Measurements from ENCODE around the gene RUFY4.
A peak's percentile ranks its signal among the peaks of the same experiment; 100 is the strongest.

Gene RUFY4, protein sequence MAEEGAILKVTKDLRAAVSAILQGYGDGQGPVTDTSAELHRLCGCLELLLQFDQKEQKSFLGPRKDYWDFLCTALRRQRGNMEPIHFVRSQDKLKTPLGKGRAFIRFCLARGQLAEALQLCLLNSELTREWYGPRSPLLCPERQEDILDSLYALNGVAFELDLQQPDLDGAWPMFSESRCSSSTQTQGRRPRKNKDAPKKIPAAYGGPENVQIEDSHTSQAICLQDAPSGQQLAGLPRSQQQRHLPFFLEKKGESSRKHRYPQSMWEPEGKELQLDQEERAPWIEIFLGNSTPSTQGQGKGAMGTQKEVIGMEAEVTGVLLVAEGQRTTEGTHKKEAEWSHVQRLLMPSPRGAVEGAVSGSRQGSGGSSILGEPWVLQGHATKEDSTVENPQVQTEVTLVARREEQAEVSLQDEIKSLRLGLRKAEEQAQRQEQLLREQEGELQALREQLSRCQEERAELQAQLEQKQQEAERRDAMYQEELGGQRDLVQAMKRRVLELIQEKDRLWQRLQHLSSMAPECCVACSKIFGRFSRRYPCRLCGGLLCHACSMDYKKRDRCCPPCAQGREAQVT

GRCh38 chr2:218068721-218069334 lies at the start of gene RUFY4:
RUFY4 (plus strand) TSS chr2:218069253; CDS start chr2:218070606, 1,353 bp downstream.
- peak; percentile 11 to 42 for DNase-seq (ENCODE audit: low read depth in 2 of 2)

DNA sequence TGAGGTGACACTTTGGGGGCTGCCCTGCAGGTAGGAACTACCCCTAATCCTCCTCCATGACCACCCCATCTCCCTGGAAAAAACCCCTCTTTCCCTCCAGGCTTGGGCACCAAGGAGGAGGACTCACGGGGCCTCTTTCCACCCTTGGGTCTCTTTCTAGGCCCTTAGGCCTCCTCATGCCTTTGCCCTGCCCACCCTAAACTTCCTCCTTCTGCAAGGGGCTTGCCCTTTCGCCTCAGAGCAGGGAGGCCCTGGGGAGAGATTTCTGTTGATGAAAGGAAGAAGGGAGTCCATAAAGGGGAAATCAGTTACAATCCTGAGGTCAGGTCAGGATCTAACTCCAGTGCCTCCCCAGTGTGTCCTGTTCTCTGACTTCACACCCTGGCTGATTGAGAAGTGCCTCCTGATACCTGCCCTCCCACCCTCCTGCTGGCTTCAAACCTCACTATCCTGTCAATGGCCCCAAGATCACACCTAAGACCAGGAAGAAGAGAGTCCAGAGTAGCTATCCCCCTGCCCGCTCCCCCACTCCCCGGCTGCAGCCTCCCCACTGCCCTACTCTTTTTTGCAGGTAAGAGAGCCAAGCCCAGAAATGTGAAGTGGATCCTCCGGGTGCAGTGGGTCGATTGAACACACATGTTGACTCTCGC lies 49.5 kb upstream of the RUFY4 start:
- DNase-seq (ENCODE audit: low read depth in 2 of 2) = no peak

DNA sequence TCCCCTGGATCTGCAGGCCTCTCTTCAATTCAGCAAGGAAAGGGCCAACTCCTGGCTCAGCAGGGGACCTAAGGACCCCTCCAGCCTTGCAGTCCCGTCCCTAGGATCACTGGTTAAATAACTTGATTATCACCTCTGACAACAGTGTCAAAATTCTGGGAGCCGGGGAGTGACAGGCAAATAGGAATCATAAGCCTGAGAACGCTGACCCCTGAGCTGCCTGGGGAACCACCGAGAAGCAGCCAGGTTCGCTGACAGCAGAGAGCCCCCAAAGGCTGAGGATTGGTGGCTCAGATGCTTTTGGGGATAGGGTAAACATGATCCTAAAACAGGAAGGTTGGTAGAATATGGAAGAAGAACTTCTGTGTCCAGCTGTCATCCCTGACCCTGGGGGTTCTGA lies 48.8 kb upstream of the RUFY4 start:
- DNase-seq (ENCODE audit: low read depth in 2 of 2) = no peak

DNA sequence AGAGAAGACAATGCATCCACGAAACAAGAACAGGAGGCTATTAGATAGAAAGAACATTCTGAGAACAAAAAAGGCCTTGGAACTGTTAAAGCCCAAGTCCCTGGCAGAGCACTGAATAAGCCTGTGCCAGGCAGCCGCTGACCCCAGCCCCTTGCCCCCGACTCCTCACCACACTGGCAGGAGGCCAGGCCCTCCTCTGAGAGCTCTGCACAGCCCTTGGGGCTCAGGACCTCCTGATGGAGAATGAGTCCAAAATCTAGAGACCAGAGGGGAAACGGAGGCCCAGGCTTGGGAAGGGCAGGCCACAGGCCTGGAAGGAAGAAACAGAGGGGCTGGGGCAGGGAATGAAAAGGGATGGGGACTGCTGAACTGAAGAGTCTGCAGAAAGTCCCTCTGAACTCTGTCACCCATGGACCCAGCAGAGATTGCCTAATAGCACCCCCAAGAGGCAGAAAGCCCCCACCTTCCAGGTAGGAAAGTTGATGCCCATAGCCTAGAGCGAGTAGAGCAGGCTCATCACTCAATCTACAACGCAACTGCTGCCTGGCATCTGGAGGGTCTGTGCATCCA lies 48.0 kb upstream of the RUFY4 start:
- no peak for DNase-seq (ENCODE audit: low read depth in 2 of 2)

- no peak for DNase-seq (ENCODE audit: low read depth in 2 of 2)
Measured at GRCh38 chr2:218021536-218022071, 47.4 kb upstream of the RUFY4 start.

DNA sequence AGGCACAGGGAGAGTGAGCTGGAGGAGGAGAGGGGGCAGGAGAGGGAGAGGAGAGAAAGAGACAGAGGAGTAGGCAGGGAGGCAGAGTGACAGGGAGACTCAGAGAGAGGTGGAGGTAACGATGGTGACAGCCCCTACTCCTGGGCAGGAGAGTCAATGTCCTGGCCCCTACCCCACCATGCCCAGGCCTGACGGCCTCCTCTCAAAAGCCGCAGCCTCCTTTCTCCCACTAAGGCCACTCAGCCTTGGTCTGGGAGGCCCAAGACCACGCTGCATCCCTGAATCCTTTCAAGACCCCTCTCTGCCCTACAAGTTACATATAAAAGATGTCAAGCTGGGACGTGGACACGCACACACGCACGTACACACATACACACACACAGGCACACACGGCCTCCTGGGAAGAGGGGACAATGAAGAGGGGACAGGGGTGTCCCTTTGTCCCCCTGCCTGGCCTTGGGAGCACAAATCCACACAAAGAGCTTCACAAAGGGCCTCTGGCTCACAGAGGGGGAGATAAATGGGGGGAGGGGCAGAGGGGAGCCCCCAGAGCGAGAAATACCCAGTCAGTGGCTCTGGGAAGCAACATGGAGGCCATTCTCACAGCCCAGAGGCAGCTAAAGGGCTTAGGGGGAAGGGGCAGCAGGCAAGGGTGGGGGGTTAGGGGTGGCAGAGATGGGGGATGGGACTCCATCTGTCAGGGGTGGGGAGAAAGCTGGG lies 46.8 kb upstream of the RUFY4 start:
- DNase-seq (ENCODE audit: low read depth in 2 of 2) = no peak

DNA sequence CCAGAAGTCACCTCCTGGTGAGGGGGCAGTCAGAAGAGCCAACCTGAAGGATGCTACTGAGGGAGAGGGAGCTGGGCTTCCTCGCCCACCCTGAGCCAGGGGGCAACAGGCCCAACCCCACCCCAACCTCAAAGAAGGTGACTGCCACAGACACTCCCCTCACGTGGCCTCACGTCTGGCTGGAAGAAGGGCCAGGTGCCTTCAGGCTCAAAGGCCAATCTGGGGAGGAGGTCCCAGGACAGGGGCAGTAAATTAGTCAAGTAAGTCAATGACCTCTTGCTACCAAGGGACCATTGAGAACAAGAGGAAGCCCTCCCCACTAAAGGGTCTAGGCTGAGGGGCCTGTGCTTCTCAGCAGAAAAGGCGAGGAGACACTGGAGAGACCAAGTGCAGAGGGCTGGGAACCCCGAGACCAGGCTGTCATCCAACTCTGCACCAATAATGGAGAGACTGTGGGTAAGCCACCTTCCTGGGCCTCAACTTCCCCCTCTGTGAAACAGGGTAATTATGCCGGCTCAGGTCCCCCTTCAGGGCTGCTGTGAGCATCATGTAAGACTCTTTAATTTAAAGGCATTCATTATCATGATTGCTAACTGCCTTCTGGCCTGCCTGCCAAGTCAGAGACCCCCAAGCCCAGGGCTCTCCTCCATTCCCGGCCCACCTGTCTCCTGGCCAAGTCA lies 46.1 kb upstream of the RUFY4 start:
- no peak for DNase-seq (ENCODE audit: low read depth in 2 of 2)

GRCh38 chr2:218023636-218024035 lies 45.4 kb upstream of the RUFY4 start:
- no peak for DNase-seq (ENCODE audit: low read depth in 2 of 2)

DNA sequence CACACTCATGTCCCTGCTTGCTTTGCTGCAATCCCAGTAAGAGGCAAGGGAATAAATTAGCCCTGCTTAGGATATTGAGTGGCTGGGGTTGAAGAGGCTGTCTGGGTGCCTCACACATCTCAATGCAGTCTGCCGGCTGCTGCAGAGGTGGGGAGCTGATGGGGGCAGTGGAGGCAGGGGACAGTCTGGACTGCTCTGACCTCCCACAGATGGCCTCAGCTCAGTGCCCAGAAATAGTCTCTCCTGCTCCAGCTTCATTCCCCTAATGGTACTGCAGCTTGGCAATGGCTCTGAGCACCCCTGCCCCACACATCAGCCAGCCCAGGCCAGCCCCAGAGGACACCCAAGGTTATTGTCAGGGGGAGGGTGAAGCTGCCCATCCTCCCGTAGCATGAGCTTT lies 44.7 kb upstream of the RUFY4 start:
- DNase-seq (ENCODE audit: low read depth in 2 of 2) = no peak

GRCh38 chr2:218024871-218025270 lies 44.2 kb upstream of the RUFY4 start:
- no peak for DNase-seq (ENCODE audit: low read depth in 2 of 2)

- DNase-seq (ENCODE audit: low read depth in 2 of 2) = no peak
Measured at GRCh38 chr2:218026244-218026643, 42.8 kb upstream of the RUFY4 start.

DNA sequence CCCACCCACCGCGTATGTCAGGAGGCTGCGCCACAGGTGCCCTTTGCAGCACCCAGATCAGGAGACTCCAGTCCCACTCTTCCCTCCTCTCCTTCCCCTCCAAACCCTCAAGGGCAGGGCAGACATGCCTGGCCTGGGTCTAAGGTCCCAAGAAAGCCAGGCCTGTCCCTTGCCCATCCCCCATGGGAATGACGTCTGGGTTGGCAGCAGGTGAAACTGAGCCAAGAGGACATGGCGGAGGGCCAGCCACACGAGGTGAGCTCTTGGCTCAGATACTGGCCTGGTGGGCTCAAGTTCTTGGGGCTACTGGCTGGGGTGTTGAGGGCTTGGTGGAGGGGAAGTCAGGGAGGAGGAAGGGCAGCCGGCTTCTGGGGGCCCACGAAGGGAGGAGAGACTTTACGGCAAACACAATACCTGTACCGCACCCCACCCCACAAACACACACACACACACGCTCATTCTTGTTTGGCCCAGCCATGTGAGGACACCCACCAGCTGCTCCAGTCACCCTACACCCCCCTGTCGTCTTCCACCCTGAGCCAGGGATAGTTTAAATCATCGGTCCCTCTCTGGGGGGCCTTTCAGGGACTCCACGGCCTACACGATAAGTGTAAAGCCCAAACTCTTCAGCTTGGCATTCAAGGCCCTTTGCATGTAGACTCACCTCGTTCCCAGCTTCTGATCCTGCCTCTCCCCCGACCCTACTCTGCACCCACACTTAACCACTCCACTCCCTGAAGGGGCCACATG lies 42.2 kb upstream of the RUFY4 start:
- no peak for DNase-seq (ENCODE audit: low read depth in 2 of 2)

DNA sequence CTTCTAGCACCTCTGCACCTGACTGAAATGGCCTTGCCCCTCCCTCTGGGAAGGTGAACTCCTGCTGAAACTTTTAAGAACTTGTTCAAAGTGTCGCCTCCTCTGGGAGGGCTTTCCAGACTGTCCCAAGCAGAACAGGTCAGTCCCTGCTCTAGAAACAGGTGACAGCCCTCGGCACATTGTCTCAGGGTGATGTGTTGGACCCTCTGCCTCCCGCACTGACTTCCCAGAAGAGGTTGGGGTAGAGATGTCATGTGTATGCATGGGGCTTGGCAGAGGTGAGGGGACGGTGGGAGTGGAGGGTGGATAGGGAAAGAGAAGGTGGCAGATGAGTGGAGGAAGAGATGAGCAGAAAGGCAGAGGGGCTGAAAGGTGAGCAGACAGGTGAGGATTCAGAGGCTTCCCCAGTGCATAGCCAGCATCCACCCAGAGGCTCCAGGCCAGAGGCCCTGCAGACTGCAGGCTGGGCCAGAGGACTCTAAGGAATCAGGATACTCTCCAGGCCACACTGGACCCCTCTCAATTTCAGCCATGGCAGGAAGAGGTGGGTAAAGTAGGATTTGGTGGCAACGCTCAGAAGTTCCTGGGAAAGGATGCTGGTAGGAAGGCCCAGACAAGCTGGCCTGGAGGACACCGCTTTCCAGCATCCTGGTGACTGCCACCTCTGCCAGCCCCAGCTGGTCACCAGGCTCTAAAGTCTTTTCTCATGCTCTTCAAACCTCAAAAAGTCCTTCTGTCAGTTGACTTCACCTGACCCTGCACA lies 41.4 kb upstream of the RUFY4 start:
- DNase-seq (ENCODE audit: low read depth in 2 of 2) = no peak

DNA sequence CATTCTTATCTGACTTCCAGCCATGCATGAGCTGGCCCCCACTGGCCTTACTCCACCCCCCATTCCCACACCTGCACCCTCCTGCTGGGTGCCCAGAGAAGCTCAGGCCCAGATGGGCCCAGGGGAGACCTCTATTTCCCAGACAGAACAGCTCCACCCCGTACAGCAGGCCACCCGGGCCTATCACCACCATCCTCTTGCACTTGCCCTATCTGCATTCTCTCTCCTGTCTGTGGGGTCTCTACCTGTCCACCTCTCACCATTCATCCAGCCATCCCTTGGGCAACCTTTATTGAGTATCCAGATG lies 40.9 kb upstream of the RUFY4 start:
- no peak for DNase-seq (ENCODE audit: low read depth in 2 of 2)

DNA sequence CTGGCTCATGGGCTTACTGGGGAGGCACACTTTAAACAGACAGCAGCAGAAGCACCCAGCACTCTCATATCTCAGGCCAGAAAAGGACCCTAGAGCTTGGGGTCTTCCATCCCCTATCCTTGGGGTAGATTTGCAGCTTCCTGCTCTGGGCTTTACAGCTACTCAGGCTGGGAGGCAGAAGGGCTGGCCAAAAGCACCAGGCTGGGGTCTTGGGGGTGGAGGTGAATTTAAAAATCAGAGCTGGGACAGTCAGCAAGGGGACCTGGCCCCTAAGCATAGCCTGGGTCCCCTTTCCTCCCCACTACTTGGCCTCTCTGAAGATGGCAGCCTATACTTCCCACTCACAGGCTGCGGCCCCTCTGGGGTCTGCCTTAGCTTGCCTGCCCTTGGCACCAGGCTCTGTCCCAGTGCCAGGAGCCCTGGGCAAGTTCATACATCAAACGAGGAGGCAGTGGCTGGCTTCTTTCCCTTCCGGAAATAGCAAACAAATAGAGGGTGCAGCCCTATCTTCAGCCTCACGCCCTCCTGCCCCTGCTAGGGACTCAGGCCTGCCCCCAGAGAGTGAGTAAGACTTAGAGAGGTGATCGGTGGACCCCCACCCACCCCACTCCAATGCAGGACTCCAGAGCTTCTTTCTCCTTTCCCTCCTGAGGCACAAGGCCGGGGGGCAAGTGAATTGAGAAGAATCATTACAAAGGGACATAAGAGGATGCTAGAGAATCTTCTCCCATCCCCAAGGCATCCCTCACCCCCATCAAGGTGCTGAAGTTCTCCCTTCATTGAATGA lies 40.3 kb upstream of the RUFY4 start:
- DNase-seq (ENCODE audit: low read depth in 2 of 2) = no peak

DNA sequence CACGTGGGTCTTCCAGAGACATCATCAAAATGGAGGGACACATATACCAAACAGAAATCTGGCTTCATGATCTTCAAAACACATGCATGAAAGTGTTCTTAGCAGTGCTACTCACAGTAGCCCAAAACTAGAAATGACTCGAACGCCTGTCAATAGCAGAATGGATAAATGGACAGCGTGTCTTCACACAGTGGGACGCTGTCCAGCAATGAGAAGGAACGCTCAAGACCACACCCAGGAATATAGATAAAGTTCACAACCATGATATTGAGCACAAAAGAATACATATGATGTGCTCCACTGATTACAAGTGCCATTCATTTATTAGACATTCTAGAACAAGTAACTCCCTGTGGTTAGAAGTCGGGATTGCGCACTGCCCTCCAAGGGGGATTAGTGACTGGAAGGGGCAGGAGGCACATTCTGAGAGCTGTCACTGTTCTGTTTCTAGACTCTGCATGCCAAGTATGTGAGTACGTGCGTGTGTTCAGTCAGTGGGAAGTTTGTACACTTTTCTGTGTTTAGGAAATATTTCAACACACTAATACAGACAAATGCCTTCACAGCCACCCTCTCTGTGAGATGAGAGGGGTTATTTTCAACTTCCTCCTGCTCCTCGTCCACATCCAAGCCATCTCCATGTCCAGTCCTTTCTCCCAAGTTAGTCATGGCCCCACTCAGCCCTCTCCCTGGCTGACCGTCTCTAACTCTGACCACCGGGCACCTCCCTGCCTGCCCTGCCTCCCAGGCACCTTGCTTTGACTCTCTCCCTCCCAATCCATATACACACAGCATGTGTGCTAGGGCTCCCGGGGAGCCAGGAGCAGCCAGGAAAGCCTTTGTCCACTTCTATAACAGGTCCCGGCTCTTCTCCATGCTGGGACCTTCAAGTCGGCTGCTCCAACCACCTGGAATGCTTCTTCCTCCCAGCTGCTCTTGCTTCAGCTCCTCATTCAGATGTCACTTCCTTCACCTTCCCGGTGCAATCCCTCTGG lies 39.4 kb upstream of the RUFY4 start:
- DNase-seq (ENCODE audit: low read depth in 2 of 2) = no peak

DNA sequence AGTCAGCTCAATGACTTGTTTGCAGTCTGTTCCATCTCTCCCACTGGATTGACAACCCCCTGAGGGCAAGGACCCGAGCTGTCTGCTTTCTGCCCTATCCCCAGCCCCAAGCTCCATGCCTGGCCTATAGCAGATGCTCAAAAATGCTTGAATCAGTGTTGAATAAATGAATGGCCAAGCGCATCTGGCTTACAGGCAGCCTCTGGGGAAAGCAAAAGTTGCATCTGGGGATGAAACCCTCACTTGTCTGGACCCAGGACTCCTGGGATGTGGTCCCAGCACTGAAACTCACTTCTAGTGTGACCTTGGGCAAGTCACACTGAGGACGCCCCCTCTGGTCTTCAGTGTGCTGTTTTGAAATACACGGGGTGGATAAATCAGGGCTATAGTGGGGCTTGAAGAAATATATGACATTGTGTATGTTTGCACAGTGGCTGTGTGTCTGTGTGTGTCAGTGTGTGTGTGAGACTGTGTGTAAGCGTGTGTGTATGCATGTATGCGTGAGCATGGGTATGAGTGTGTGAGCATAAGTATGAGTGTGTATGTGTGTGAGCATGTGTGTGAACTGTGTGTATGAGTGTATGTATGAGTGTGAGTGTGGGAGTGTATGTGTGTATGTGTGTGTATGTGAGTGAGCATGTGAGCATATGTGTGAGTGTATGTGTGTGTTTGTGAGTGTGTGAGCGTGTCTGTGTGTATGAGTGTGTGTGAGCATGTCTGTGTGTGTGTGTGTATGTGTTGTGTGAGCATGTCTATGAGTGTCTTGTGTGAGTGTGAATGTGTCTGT lies 38.5 kb upstream of the RUFY4 start:
- DNase-seq (ENCODE audit: low read depth in 2 of 2) = no peak

All from stimulated activated CD8-positive, alpha-beta memory T cell treated with anti-CD3 and anti-CD28 coated beads, Interleukin-2, amount 100 ng/mL, for 48 hours (primary cell).